ENCODE results near the gene ABRAXAS1. TPM values are rescaled to one million over a fixed set of nuclear protein-coding genes. Genes with fewer than 3 reads are reported as not detected.

ABRAXAS1 gene
- polyA plus RNA-seq (2012; ENCODE audit: insufficient read length, low read depth) = 10.9 TPM

DNA sequence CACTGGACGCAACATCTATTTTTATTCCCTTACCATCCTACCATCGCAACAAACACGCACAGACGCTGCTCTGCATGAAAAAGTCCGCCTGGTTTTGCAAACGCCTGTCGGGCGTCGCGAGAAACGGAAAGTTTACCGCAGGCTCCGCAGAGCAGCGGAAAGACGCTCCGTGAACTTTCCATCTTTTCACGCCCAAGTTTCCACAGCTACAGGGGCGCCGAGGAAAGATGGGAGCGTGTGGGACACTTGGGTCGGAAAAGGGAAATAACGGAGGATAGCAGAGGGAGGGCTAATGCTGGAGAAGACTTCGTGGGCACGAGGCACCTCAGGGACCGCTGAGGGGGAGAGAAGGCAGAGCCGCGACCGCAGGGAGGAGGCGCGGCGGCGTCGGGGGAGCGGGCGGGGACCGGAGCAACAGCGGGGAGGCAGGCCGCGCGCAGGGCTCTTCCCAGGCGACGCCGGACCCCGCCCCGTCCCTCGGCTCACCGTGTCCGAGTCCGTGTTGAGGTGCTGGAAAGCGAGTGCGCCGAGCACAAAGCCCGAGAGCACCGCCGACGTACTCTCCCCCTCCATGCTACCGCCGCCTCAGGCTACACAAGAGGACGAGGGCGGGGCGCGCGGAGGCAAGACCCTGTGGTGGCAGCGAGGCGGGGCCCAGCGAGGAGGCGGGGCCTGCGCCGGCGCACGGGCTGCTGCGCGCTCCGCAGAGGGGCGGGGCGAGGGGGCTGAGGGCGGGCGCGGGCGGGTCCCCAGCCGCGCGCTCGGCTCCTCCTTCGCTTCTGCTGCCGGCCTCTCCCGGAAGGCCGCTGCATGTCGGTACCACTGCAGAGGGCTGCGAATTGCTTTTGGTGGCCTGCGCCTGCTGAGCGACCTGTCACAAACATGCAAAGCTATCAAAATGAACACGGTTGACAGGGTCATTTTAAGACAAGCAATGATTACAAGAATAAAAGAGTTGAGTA is at the start of gene ABRAXAS1:
Gene ABRAXAS1, minus strand, starts transcription at position 601 of the 962 bp plus-strand sequence. Its CDS starts 28 bp downstream, at position 573.
- TF ChIP-seq SIN3A (IDR thresholded peaks at IDR 0.05; ENCODE audit: borderline replicate concordance, insufficient read depth, low read length) (peak; percentile 34; the same call in 1 of the 2 replicates), FOXP2 (optimal IDR thresholded peaks at IDR 0.05; ENCODE audit: borderline replicate concordance, extremely low read depth, extremely low read length, insufficient read depth) (peak; percentile 89), TAF1 (IDR thresholded peaks at IDR 0.05; ENCODE audit: borderline replicate concordance, insufficient read depth, low read length) (peak; percentile 58; the same call in 1 of the 2 replicates), POLR2AphosphoS5 (IDR thresholded peaks at IDR 0.05; ENCODE audit: low read depth, low read length) (peak; percentile 87)
- TF ChIP-seq, protein P1, sequence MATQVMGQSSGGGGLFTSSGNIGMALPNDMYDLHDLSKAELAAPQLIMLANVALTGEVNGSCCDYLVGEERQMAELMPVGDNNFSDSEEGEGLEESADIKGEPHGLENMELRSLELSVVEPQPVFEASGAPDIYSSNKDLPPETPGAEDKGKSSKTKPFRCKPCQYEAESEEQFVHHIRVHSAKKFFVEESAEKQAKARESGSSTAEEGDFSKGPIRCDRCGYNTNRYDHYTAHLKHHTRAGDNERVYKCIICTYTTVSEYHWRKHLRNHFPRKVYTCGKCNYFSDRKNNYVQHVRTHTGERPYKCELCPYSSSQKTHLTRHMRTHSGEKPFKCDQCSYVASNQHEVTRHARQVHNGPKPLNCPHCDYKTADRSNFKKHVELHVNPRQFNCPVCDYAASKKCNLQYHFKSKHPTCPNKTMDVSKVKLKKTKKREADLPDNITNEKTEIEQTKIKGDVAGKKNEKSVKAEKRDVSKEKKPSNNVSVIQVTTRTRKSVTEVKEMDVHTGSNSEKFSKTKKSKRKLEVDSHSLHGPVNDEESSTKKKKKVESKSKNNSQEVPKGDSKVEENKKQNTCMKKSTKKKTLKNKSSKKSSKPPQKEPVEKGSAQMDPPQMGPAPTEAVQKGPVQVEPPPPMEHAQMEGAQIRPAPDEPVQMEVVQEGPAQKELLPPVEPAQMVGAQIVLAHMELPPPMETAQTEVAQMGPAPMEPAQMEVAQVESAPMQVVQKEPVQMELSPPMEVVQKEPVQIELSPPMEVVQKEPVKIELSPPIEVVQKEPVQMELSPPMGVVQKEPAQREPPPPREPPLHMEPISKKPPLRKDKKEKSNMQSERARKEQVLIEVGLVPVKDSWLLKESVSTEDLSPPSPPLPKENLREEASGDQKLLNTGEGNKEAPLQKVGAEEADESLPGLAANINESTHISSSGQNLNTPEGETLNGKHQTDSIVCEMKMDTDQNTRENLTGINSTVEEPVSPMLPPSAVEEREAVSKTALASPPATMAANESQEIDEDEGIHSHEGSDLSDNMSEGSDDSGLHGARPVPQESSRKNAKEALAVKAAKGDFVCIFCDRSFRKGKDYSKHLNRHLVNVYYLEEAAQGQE (IDR thresholded peaks at IDR 0.05; ENCODE audit: insufficient read depth in 1 of 2, low read depth in 2 of 2, low read length in 2 of 2) = no peak

DNA sequence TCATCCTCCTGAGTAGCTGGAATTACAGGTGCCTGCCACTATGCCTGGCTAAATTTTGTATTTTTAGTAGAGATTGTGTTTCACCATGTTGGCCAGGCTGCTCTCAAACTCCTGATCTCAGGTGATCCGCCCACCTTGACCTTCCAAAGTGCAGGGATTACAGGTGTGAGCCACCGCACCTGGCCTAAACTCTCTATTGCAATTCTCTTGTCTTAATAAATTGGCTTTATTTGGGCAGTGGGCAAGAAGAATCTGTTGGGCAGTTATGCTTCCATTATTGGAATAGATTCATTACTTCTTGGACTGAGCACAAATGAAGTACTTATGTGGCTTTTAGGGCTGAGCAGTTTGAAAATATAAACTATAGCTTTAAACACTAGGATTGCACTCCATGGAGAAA is 42.8 kb upstream of the ABRAXAS1 start:
- TF ChIP-seq, protein P1 (IDR thresholded peaks at IDR 0.05; ENCODE audit: insufficient read depth in 1 of 2, low read depth in 2 of 2, low read length in 2 of 2) = no peak
- no peak for TF ChIP-seq TAF1 (IDR thresholded peaks at IDR 0.05; ENCODE audit: borderline replicate concordance, insufficient read depth, low read length)
- TF ChIP-seq POLR2AphosphoS5 (IDR thresholded peaks at IDR 0.05; ENCODE audit: low read depth, low read length) = no peak
- no peak for TF ChIP-seq SIN3A (IDR thresholded peaks at IDR 0.05; ENCODE audit: borderline replicate concordance, insufficient read depth, low read length)
- no peak for TF ChIP-seq FOXP2 (optimal IDR thresholded peaks at IDR 0.05; ENCODE audit: borderline replicate concordance, extremely low read depth, extremely low read length, insufficient read depth)

DNA sequence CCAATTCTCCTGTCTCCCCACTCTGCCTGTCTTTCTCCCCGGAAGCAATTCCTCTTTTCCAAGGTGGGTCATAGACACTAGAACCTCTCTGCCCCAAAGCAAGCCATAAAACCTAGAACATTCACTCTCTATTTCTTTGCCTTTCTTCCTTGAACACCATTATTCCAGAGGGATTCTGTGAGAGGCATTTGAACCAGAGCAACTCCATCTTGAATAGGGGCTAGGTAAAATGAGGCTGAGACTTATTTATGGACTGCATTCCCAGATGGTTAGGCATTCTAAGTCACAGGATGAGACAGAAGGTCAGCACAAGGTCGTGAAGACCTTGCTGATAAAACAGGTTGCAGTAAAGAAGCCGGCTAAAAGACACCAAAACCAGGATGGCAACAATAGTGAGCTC is 37.3 kb upstream of the ABRAXAS1 start:
- TF ChIP-seq TAF1 (IDR thresholded peaks at IDR 0.05; ENCODE audit: borderline replicate concordance, insufficient read depth, low read length) = no peak

DNA sequence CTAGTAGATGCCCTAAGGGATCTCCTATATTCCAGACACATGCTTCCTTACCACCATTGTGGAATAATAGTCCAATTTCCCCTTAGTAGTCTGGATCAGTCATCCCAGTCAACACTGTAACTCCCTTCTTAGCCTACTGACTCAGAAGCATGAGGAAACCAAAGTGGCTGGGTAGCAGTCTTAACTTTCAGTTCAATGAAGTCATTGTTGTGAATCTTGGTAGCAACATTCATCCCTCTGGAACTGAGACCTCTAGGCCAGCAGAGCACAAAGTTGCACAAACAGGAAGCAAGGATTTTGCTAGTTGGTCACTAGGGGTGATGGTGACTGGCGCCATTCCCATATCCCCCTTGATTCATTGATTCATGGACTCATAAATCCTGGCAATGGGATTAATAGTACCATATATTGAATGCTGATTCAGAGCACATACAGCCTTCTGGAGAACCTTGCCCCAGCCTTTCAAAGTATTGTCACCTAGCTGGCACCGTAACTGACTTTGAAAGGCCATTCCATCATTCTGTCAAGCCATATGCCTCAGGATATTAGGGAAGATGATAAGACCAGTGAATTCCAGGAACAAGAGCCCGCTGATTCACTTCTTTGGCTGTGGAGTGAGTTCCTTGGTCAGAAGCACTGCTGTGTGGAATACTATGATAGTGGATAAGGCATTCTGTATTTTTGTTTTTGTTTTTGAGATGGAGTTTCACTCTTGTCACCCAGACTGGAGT is 31.3 kb upstream of the ABRAXAS1 start:
- TF ChIP-seq SIN3A (IDR thresholded peaks at IDR 0.05; ENCODE audit: borderline replicate concordance, insufficient read depth, low read length) (peak; percentile 28; the same call in 1 of the 2 replicates), FOXP2 (optimal IDR thresholded peaks at IDR 0.05; ENCODE audit: borderline replicate concordance, extremely low read depth, extremely low read length, insufficient read depth) (no peak), TAF1 (IDR thresholded peaks at IDR 0.05; ENCODE audit: borderline replicate concordance, insufficient read depth, low read length) (no peak)

DNA sequence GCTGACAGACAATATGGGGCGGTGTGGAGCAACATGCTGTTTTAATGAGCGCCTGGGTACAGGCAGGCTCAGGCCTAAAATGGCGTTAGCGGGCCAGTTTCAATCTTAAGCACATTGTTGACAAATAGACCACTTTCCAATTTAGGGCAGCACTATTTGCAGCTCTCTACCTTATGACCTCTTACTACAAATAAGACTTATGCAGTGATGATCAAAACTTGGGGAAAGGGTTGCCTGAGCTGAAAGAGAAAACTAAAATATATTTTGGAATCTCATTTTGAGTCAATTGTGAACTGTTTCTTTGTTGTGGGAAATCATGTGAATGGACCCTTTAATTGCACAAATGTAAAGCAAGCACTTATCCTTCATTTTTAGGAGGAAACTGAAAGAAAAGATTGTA is 25.5 kb upstream of the ABRAXAS1 start:
- TF ChIP-seq FOXP2 (optimal IDR thresholded peaks at IDR 0.05; ENCODE audit: borderline replicate concordance, extremely low read depth, extremely low read length, insufficient read depth) (no peak), SIN3A (IDR thresholded peaks at IDR 0.05; ENCODE audit: borderline replicate concordance, insufficient read depth, low read length) (no peak)
- TF ChIP-seq, protein P1 (IDR thresholded peaks at IDR 0.05; ENCODE audit: insufficient read depth in 1 of 2, low read depth in 2 of 2, low read length in 2 of 2) = no peak

All from PFSK-1 (cell line).